HepG2 (cell line): ENCODE data around the gene ZNF503. TPM values are rescaled to one million over a fixed set of nuclear protein-coding genes. Genes with fewer than 3 reads are reported as not detected.

Experiments
- MAFG ChIP-seq: sonication (generic); formaldehyde crosslinking; IDR thresholded peaks from 2 replicates; pipeline ENCODE4 v1.5.1; 2020; ENCODE audit warnings: mild to moderate bottlenecking, missing genetic modification reagents
- SMC3 ChIP-seq: IDR thresholded peaks from 2 replicates; pipeline ENCODE4 v1.6.1; 2011; ENCODE audit warnings: low read length, improper control_type of control experiment
- ZNF160 ChIP-seq: sonication (generic); formaldehyde crosslinking; IDR thresholded peaks from 2 replicates; pipeline ENCODE4 v1.8.0; 2022; ENCODE audit warnings: mild to moderate bottlenecking, inconsistent platforms, missing genetic modification reagents
- ZNF407 ChIP-seq: sonication (generic); formaldehyde crosslinking; IDR thresholded peaks from one replicate; pipeline ENCODE4 v1.5.1; 2020; ENCODE audit warnings: mild to moderate bottlenecking, missing genetic modification reagents; ENCODE audit errors: not compliant biosample characterization
- ZNF598 ChIP-seq: sonication (generic); formaldehyde crosslinking; IDR thresholded peaks from 2 replicates; pipeline ENCODE4 v1.5.1; 2020; ENCODE audit warnings: mild to moderate bottlenecking, missing genetic modification reagents, borderline replicate concordance
- polyA plus RNA-seq, 8 experiments: library from polyadenylated mRNA; depleted of rRNA in 3 of 8; stranded (reverse) in 7 of 8; unstranded in 1 of 8; fragments of >200 nt; fragmentation: Illumina TruSeq in 4 of 8; extraction: Trizol in 4 of 8; gene quantifications; 2 replicates each; pipeline versions ENCODE4 v1.2.1 to v1.2.3, GENCODE V29; 2011 to 2016; ENCODE audit warnings: low read depth in 4 of 8, missing spikeins in 1 of 8, mixed read lengths in 1 of 8; ENCODE audit not compliant: insufficient read depth in 1 of 8
- total RNA-seq, 5 experiments: library from RNA; depleted of rRNA; stranded (reverse); fragments of >200 nt; fragmentation: Illumina TruSeq; extraction: Trizol; gene quantifications; 2 replicates each; pipeline ENCODE4 v1.2.3, GENCODE V29; 2016; ENCODE audit warnings: low read depth in 1 of 5

ZNF503 gene
- total and polyA plus RNA-seq, 2 of the 13 experiments (the other 11 are each of a cell fraction or from before 2014, with no cell fraction given) = 2.7 to 8.3 TPM

DNA sequence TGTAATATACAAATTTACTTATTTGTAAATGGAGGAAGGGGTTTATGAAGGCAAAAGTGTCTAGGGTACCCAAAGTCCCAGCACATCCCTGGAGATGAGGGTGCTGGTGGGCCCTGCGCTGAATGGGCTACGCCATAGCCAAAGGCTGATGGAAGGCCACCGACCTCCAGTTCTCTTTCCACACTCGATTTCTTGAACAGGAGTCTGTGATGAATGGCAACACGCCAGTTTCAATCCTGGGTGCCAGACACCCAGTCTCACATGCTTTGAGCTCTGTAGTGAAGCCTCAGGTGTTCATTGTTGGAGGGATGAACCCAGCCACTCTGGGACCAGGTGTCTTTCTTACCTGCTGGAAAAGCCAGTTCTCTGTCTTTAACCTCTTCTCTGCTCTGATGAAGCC lies 30.6 kb upstream of the ZNF503 start (continued):
- TF ChIP-seq ZNF407 (CRISPR knock-in tag) (peak; percentile 4), ZNF160 (CRISPR knock-in tag) (no peak), MAFG (CRISPR knock-in tag) (no peak), ZNF598 (CRISPR knock-in tag) (no peak), SMC3 (no peak)
- TF ChIP-seq, all 625 proteins: peak for 12
